MG63 (cell line): ENCODE results near the gene NFKBIA. TPM values are rescaled to one million over a fixed set of nuclear protein-coding genes. Genes with fewer than 3 reads are reported as not detected.
A peak's percentile ranks its signal among the peaks of the same experiment; 100 is the strongest.
"Not testable (repeated sequence)": the region's sequence is repeated elsewhere in the genome, so short reads cannot be mapped to it uniquely, and the experiment has no call there.

Experiments used
- DNase-seq: peaks from one replicate; pipeline ENCODE4 v3.0.0-alpha.2; 2020
- H3K27me3 ChIP-seq: fragments of 250-450 bp; sonication (Bioruptor Pico); 2 replicates; pipeline ENCODE4 v1.5.1; 2020; ENCODE audit warnings: mild to moderate bottlenecking, moderate library complexity
- H3K36me3 ChIP-seq: fragments of 250-450 bp; sonication (Bioruptor Pico); 2 replicates; pipeline ENCODE4 v1.5.1; 2020; ENCODE audit warnings: mild to moderate bottlenecking, moderate library complexity
- H3K4me3 ChIP-seq: fragments of 250-450 bp; sonication (Bioruptor Pico); 2 replicates; pipeline ENCODE4 v1.5.1; 2020; ENCODE audit warnings: mild to moderate bottlenecking, moderate library complexity
- H3K9me3 ChIP-seq: fragments of 250-450 bp; sonication (Bioruptor Pico); 2 replicates; pipeline ENCODE4 v1.5.1; 2020; ENCODE audit warnings: mild to moderate bottlenecking, moderate library complexity
- total RNA-seq: library from RNA; depleted of rRNA; stranded (reverse); fragments of >200 nt; shearing (Covaris generic); gene quantifications from 2 replicates; pipeline ENCODE4 v1.2.3, GENCODE V29; 2014; ENCODE audit warnings: low replicate concordance

NFKBIA gene
- total RNA-seq, 1 experiment from 2014 or later: 37.1 TPM

DNA sequence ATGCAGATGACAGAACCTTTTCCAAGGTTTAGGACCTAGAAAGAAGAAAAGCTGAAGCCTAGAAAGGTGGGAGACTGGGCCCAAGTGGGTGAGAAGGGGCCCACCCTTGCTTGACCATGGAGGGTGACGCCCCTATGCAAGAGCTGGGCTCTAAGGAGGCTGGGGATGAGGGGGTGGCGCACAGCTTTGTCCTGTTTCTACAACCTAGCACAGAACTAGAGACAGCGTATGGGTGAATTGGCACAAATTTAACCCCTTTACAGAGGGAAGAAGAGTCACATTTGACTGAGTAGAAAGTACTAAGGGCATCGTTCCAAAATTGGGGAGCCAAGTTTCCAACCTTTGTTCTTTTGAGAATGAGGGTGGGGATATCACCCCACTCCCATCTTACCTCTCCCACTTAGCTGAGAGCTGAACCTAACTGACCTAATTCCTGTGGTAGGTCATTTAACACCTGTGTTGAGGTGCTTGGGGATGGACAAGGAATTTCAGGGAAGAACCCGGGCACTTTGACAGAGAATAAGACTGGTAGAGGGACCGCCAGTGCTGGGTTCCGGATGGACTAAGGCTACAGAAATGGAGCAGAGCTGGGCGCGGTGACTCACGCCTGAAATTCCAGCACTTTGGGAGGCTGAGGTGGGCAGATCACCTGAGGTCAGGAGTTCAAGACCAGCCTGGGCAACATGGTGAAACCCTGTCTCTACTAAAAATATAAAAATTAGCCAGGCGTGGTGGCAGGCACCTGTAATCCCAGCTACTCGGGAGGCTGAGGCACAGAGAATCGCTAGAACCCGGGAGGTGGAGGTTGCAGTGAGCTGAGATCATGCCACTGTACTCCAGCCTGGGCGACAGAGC, 5.2 kb downstream of the NFKBIA start:
- H3K36me3 ChIP-seq: peaks cover 33% of the 10 kb centered on the region
- DNase-seq: no peak
- no peaks in the 10 kb centered on the region for H3K27me3 ChIP-seq
- H3K9me3 ChIP-seq: no peaks in the 10 kb centered on the region
- H3K4me3 ChIP-seq: no peak overlapping the region

GRCh38 chr14:35398071-35398584, 6.4 kb downstream of the NFKBIA start:
- Histone ChIP-seq H3K4me3 (no peak overlapping the region), H3K36me3 (peaks cover 27% of the 10 kb centered on the region), H3K9me3 (no peaks in the 10 kb centered on the region), H3K27me3 (no peaks in the 10 kb centered on the region)
- no peak for DNase-seq

DNA sequence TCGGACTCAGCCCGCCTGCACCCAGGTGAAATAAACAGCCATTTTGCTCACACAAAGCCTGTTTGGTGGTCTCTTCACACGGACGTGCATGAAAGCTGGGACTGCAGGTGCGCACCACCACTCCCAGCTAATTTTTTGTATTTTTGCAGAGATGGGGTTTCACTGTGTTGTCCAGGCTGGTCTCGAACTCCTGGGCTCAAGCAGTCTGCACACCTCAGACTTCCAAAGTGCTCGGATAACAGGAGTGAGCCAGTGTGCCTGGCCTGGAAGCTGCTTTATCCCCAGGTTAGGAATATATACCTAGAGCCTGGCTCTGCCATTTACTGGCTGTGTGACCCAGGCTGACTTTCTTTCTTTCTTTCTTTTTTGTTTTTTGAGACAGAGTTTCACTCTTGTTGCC, 7.9 kb downstream of the NFKBIA start:
- H3K36me3 ChIP-seq: peaks cover 12% of the 10 kb centered on the region
- DNase-seq, H3K4me3 ChIP-seq, H3K27me3 ChIP-seq, H3K9me3 ChIP-seq: not testable (repeated sequence)

GRCh38 chr14:35395283-35395682, 9.3 kb downstream of the NFKBIA start:
- no peaks in the 10 kb centered on the region for H3K27me3 ChIP-seq
- no peak overlapping the region for H3K4me3 ChIP-seq
- H3K9me3 ChIP-seq: no peaks in the 10 kb centered on the region
- H3K36me3 ChIP-seq: no peaks in the 10 kb centered on the region
- no peak for DNase-seq

DNA sequence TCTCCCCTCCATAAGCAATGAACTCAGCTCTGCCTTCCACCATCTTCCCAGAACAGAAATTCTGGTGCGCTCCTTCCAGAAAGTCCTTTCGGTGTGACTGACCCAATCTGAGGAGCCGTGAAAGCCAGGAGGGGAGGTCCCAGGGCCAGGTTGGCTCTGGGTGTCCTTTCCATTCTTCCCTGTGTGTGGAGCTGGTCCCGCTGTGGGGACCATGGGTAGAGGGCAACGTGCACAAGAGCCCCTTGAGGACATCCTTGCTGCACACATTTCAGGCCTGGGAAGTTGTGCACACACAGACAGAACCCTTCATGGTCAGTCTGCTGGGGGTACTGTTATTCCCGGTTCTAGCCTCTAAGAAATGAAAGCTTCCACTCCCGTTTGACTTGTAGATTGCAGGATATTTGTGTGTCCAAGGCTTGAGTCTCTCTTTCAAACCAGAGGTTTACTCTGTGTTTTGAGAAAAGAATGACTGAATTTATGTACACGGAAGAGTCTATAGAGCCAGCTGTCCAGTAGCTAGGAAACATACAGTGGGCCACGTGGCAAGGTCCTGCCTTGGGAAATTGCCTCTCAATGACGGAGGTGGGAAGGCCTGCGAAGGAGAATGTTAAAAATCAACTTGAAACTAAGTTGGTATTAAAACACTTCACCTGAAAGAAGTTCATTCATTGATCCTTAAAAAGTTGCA, 10.1 kb downstream of the NFKBIA start:
- Histone ChIP-seq H3K4me3 (no peak overlapping the region), H3K27me3 (no peaks in the 10 kb centered on the region), H3K9me3 (no peaks in the 10 kb centered on the region), H3K36me3 (no peaks in the 10 kb centered on the region)
- DNase-seq: no peak

GRCh38 chr14:35393826-35394225, 10.7 kb downstream of the NFKBIA start:
- H3K4me3 ChIP-seq: no peak overlapping the region
- H3K9me3 ChIP-seq: no peaks in the 10 kb centered on the region
- no peaks in the 10 kb centered on the region for H3K27me3 ChIP-seq
- H3K36me3 ChIP-seq: no peaks in the 10 kb centered on the region
- DNase-seq: no peak

DNA sequence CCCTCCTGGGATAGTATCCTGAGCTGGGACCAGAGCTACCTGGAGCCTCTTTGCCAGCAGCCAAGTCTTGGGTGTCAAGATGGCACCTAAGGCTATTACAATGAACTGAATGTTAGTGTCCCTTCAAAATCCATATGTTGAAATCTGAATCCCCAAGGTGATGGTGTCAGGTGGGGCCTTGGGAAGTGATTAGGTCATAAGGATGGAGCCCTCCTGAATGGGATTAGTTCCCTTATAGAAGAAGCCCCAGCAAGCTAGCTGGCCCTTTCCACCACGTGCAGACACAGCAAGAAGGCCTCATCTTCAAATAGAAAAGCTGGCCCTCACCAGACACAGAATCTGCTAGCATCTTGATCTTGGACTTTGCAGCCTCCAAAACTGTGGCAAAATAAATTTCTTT, 12.4 kb downstream of the NFKBIA start:
- Histone ChIP-seq H3K4me3 (no peak overlapping the region), H3K9me3 (no peaks in the 10 kb centered on the region)
- no peak for DNase-seq

DNA sequence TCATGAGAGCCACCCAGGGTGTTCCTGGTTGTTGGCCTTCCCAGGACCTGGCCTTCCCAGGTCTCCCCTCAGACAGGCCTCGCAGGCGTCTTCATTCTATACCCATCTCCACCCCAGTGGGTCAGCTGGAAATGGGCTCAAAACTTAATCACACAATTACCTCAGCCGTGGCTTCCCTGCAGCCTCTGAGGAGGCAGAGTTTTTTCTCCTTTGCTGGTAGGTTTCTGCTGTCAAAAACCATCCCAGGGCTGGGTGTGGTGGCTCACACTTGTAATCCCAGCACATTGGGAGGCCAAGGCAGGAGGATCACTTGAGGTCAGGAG, 13.2 kb downstream of the NFKBIA start:
- H3K9me3 ChIP-seq: no peaks in the 10 kb centered on the region
- DNase-seq: no peak
- H3K27me3 ChIP-seq: no peaks in the 10 kb centered on the region
- H3K4me3 ChIP-seq: no peak overlapping the region
- no peaks in the 10 kb centered on the region for H3K36me3 ChIP-seq

More for the DNA sequence above, 12.4 kb downstream of the NFKBIA start:
- Histone ChIP-seq H3K36me3 (no peaks in the 10 kb centered on the region), H3K27me3 (no peaks in the 10 kb centered on the region)

GRCh38 chr14:35390577-35391387, 13.8 kb downstream of the NFKBIA start:
- H3K36me3 ChIP-seq: no peaks in the 10 kb centered on the region
- H3K9me3 ChIP-seq: no peaks in the 10 kb centered on the region
- no peaks in the 10 kb centered on the region for H3K27me3 ChIP-seq
- H3K4me3 ChIP-seq: no peak overlapping the region
- no peak for DNase-seq

DNA sequence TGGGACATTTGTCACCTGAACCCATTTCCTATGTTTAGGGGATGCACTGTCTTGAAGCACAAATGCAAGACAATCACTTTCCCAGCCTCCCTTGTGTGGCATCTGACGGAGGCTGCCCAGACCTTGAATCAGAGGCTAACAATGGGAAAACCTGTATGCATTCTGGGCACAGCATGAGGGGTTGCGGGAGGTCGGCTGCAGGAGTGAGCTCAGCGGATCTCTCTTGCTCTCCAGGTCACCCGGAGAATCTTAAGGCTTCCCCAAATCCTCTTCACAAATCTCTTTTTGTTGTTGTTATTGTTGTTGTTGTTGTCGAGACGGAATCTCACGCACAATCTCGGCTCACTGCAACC, 15.3 kb downstream of the NFKBIA start:
- Histone ChIP-seq H3K36me3 (no peaks in the 10 kb centered on the region), H3K4me3 (no peak overlapping the region), H3K27me3 (no peaks in the 10 kb centered on the region), H3K9me3 (no peaks in the 10 kb centered on the region)
- DNase-seq: no peak

GRCh38 chr14:35388656-35389314, 15.8 kb downstream of the NFKBIA start:
- DNase-seq: no peak
- H3K27me3 ChIP-seq: no peaks in the 10 kb centered on the region

DNA sequence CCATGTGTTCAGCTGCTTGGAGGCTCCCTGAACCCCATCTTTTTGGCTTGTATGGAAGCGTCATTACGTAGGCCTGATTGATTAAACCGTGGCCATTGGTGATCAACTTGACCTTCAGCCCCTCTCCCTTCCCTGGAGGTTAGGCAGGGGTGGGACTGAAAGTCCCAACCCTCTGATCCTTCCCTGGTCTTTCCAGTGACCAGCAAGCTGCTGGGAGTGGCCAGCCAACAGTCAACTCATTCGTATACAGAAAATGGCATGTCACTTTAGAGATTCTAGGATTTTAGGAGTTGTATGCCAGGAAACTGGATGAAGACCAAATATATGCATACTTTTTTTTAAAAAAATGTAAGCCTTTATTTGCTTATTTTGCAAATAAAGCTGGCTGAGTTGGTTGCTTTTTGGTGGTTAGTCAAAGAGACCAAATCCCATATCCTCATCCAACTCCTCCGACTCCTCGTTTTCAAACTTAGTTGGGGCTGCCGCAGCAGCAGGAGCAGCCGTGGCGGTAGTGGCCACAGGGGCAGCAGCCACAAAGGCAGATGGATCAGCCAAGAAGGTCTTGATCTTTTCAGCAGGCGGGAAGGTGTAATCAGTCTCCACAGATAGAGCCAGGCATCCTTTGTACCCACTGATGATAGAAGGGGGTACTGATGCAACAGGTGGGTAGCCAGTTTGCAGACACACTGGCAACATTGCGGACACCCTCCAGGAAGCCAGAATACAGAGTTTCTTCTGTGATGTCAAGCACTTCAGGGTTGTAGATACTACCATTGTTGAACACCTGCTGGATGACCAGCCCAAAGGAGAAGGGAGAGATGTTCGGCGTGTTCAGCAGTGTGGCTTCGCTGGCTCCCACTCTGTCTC, 16.6 kb downstream of the NFKBIA start:
- H3K9me3 ChIP-seq: no peaks in the 10 kb centered on the region
- H3K4me3 ChIP-seq: no peak overlapping the region
- no peak for DNase-seq
- no peaks in the 10 kb centered on the region for H3K27me3 ChIP-seq
- H3K36me3 ChIP-seq: no peaks in the 10 kb centered on the region

More at GRCh38 chr14:35388656-35389314, 15.8 kb downstream of the NFKBIA start:
- Histone ChIP-seq H3K36me3 (no peaks in the 10 kb centered on the region), H3K4me3 (no peak overlapping the region), H3K9me3 (no peaks in the 10 kb centered on the region)

DNA sequence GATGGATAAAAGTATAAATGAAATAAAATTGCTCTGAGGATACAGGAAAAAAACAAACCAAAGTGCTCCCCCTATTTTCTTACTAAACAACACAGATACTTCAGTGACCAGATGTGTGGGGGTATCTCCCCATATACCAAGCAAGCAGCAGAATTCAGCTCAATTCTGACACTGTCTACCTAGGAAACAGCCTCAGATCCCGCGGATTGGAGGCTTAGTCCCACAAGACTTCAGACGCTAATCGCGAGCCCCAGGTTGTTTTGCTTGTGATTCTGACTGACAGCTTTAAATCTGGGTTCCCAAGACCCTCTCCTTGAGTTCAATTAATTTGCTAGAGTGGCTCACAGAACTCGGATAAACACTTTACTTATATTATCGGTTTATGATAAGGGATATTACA, 17.3 kb downstream of the NFKBIA start:
- Histone ChIP-seq H3K27me3 (no peaks in the 10 kb centered on the region), H3K4me3 (no peak overlapping the region), H3K9me3 (no peaks in the 10 kb centered on the region), H3K36me3 (no peaks in the 10 kb centered on the region)
- no peak for DNase-seq

DNA sequence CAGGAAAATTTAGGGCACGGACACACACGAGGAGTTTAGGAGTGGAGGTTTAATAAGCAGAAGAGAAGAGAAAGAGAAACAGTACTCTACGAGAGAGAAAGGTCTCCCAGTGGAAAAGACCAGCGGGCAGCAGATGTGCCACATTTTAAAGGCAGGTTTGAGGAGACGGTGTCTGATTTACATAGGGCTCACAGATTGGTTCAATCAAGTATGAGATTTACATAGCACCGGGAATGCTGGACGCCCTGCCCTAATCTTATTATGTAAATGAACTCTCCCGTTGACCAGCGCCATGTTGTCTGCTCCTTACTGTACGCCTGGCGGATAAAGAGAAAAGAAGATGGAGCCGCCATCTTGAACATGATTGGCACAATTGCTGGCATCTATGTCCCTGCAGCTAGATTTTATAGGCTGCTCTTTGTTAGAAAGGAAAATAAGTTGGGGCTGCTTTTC, 17.9 kb downstream of the NFKBIA start:
- Histone ChIP-seq H3K36me3 (no peaks in the 10 kb centered on the region), H3K9me3 (no peaks in the 10 kb centered on the region), H3K4me3 (no peak overlapping the region), H3K27me3 (no peaks in the 10 kb centered on the region)
- DNase-seq: no peak

GRCh38 chr14:35385042-35385839, 19.3 kb downstream of the NFKBIA start:
- Histone ChIP-seq H3K36me3 (no peaks in the 10 kb centered on the region), H3K9me3 (no peaks in the 10 kb centered on the region), H3K27me3 (no peaks in the 10 kb centered on the region), H3K4me3 (no peak overlapping the region)
- peak; percentile 97 for DNase-seq
